ENCODE data around the gene SLC25A44.
A peak's percentile ranks its signal among the peaks of the same experiment; 100 is the strongest.
"Not testable (repeated sequence)": the region's sequence is repeated elsewhere in the genome, so short reads cannot be mapped to it uniquely, and the experiment has no call there.

Gene SLC25A44

GRCh38 chr1:156177919-156178654 is 15.8 kb upstream of the SLC25A44 start:
- no peak for TF ChIP-seq CTCF (IDR thresholded peaks at IDR 0.05; ENCODE audit: low read depth, low read length)
- no peak for DNase-seq (ENCODE audit: low read depth in 2 of 2)
- no peak overlapping the region for H3K4me3 ChIP-seq (replicated peaks in 1 of 2; ENCODE audit: low read depth in 2 of 2, low read length in 2 of 2)

GRCh38 chr1:156180471-156180870 is 13.4 kb upstream of the SLC25A44 start:
- DNase-seq (ENCODE audit: low read depth in 2 of 2), result no peak
- no peak overlapping the region for H3K4me3 ChIP-seq (replicated peaks in 1 of 2; ENCODE audit: low read depth in 2 of 2, low read length in 2 of 2)
- TF ChIP-seq CTCF (IDR thresholded peaks at IDR 0.05; ENCODE audit: low read depth, low read length), result no peak

GRCh38 chr1:156181391-156181924 is 12.4 kb upstream of the SLC25A44 start:
- not testable (repeated sequence) for H3K4me3 ChIP-seq (replicated peaks in 1 of 2; ENCODE audit: low read depth in 2 of 2, low read length in 2 of 2)

GRCh38 chr1:156182010-156182779 is 11.7 kb upstream of the SLC25A44 start:
- not testable (repeated sequence) for H3K4me3 ChIP-seq (replicated peaks in 1 of 2; ENCODE audit: low read depth in 2 of 2, low read length in 2 of 2); DNase-seq (ENCODE audit: low read depth in 2 of 2)

More at GRCh38 chr1:156181391-156181924, 12.4 kb upstream of the SLC25A44 start:
- DNase-seq (ENCODE audit: low read depth in 2 of 2), result not testable (repeated sequence)

GRCh38 chr1:156186347-156187177 is 7.3 kb upstream of the SLC25A44 start:
- DNase-seq (ENCODE audit: low read depth in 2 of 2); H3K4me3 ChIP-seq (replicated peaks in 1 of 2; ENCODE audit: low read depth in 2 of 2, low read length in 2 of 2): not testable (repeated sequence)

- H3K4me3 ChIP-seq (replicated peaks in 1 of 2; ENCODE audit: low read depth in 2 of 2, low read length in 2 of 2); DNase-seq (ENCODE audit: low read depth in 2 of 2): not testable (repeated sequence)
These were observed 3.6 kb upstream of the SLC25A44 start for GRCh38 chr1:156190265-156190664.

- no peak overlapping the region for H3K4me3 ChIP-seq (replicated peaks in 1 of 2; ENCODE audit: low read depth in 2 of 2, low read length in 2 of 2)
- no peak for DNase-seq (ENCODE audit: low read depth in 2 of 2)
- no peak for TF ChIP-seq CTCF (IDR thresholded peaks at IDR 0.05; ENCODE audit: low read depth, low read length)
These were observed 2.5 kb upstream of the SLC25A44 start for GRCh38 chr1:156191292-156191964.

- H3K4me3 ChIP-seq (replicated peaks in 1 of 2; ENCODE audit: low read depth in 2 of 2, low read length in 2 of 2), result peak overlapping the region; percentile 51 to 63
- no peak for DNase-seq (ENCODE audit: low read depth in 2 of 2)
- TF ChIP-seq CTCF (IDR thresholded peaks at IDR 0.05; ENCODE audit: low read depth, low read length), result no peak
These were observed 756 bp upstream of the SLC25A44 start for GRCh38 chr1:156193208-156193487.

All from cardiac fibroblast (primary cell).